Urothelium cell line (cell line): ENCODE measurements around the gene REEP5.
"Not testable (repeated sequence)": the region's sequence is repeated elsewhere in the genome, so short reads cannot be mapped to it uniquely, and the experiment has no call there.

Experiments used
- DNase-seq: peaks from one replicate; pipeline ENCODE4 v3.0.0; 2011; ENCODE audit warnings: low spot score, mixed read lengths
- FAIRE-seq: peaks from 2 replicates; lab custom pipeline; 2011; peaks lifted over from hg19 to GRCh38; lab: Jason Lieb, UNC

The REEP5 gene

GRCh38 chr5:112892776-112893175, 29.3 kb downstream of the REEP5 start:
- no peak for DNase-seq
- FAIRE-seq = no peak

GRCh38 chr5:112892066-112892465, 30.0 kb downstream of the REEP5 start:
- FAIRE-seq = not testable (repeated sequence)

DNA sequence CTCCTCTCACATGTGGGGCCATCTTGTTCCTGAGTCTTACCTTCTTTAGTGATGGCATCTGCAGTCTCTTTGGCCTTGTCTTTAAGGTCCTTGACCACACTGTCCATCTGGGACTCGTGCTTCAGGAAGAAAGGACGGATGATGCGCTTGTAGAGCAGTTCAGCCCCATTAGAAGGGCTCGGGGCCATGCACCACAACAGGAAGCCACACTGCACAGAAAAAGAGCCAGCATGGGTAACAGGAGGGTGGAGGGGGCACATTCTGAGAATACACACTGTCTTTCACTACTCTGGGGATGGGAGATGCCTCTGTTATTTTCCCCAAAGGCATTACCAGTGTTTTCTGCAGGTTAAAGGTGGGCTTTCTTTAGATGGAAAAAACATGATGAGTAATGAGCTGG, 35.1 kb downstream of the REEP5 start:
- DNase-seq (no peak), FAIRE-seq (no peak)

More at GRCh38 chr5:112892066-112892465, 30.0 kb downstream of the REEP5 start:
- DNase-seq = not testable (repeated sequence)

DNA sequence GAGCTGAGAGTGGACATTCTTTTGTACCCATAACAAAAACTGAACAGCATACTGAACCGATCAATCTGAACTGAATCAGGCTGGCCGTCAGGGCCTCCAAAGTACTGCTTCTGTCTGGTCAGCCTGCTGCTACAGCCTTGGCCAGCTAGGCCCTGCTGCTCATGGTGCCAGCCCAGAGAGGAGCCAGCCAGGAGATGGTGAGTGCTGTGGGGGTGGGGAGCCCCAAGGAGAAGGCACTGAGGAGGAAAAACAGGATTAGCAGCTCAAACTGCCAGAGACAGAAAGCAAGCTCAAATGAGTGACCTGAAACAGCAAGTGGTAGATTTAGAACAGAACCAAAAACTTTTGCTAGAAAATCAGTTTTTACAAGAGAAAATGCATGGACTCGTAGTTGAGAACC, 37.0 kb downstream of the REEP5 start:
- no peak for FAIRE-seq
- DNase-seq = no peak

GRCh38 chr5:112883192-112883591, 38.8 kb downstream of the REEP5 start:
- FAIRE-seq = no peak

GRCh38 chr5:112880219-112880964, 41.6 kb downstream of the REEP5 start:
- DNase-seq (no peak), FAIRE-seq (no peak)

More at GRCh38 chr5:112883192-112883591, 38.8 kb downstream of the REEP5 start:
- DNase-seq = no peak

GRCh38 chr5:112878760-112879159, 43.3 kb downstream of the REEP5 start:
- FAIRE-seq = no peak

GRCh38 chr5:112878101-112878500, 43.9 kb downstream of the REEP5 start:
- DNase-seq = no peak
- no peak for FAIRE-seq

More at GRCh38 chr5:112878760-112879159, 43.3 kb downstream of the REEP5 start:
- peak; percentile 55 for DNase-seq

DNA sequence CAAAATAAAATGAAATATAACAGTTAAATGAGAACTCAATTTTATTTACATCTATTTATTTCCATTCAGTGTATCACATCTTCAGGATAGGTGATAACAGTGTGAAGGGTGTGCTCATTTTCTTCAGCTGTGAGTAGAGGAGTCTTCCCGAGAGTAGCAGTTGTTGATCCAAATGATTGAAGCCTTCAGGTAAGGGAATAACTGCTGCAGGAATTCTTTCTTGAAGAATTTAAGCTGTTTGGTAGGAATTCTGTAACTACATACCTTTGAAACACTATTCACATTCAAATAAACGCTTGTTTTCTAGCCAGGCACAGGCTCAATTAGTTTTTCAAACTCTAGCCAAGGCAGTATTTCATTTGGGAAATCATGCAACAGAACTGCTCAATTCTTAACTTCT, 45.7 kb downstream of the REEP5 start:
- no peak for FAIRE-seq

GRCh38 chr5:112870966-112871365, 51.1 kb downstream of the REEP5 start:
- DNase-seq (no peak), FAIRE-seq (no peak)

More for the DNA sequence above, 45.7 kb downstream of the REEP5 start:
- no peak for DNase-seq

GRCh38 chr5:112869948-112870347, 52.1 kb downstream of the REEP5 start:
- FAIRE-seq (no peak), DNase-seq (no peak)

GRCh38 chr5:112867411-112867810, 54.6 kb downstream of the REEP5 start:
- DNase-seq = no peak
- FAIRE-seq = no peak

DNA sequence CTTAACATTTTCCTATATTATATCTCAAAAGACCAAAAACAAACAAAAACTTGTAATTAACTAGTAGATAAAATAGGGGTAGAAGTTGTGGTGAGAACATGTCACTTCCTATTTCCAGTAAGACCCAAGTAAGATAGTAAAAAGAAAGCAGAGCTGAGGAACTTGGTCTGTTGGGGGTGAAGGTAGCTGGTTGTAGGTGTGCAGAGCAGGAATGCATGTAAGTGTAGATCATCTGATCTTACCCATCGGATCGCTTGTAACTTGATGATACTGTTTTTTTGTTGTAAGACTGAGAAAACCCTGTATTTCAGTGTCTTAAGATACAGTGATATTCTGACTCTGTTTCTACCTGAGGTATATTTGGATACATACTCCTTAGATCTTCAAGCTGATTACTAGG, 55.3 kb downstream of the REEP5 start:
- no peak for FAIRE-seq
- DNase-seq = no peak

DNA sequence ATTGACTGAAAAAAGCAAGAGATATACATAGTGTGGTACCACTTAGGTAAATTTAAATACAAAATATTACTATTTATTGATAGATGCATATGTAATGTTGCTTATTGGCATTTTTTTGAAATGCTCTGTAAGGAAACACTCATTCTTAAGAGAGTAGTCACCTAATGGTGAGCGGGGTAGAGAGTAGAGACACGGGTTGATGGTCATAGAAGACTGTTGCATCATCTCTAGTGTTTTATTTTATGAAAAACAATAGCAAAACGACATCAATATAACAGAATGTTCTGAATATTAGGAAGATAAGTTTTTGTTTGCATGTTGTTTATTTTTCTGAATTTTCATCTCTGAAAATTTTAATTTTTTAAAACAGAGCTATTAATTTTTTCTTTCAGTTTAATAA, 56.9 kb downstream of the REEP5 start:
- FAIRE-seq = no peak
- DNase-seq = no peak

GRCh38 chr5:112863549-112863948, 58.5 kb downstream of the REEP5 start:
- FAIRE-seq (no peak), DNase-seq (no peak)

DNA sequence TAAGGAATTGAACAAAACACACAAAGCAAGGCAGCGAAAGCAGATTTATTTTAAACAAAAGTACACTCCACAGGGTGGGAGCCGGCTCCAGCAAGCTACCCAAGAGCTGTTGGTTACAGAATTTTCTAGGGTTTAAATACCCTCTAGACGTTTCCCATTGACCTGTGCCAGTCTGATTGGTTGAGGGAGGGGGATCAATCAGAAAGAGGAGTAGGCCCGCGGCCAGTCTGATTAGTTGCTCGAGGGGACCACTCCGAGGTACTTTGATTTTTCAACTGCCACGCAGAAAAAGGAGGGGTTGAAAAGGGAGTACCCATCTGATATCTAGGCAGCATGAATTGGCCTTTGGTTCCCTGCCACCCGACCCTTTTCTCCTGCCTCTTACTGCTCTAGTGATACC, 59.9 kb downstream of the REEP5 start:
- FAIRE-seq (no peak), DNase-seq (no peak)

DNA sequence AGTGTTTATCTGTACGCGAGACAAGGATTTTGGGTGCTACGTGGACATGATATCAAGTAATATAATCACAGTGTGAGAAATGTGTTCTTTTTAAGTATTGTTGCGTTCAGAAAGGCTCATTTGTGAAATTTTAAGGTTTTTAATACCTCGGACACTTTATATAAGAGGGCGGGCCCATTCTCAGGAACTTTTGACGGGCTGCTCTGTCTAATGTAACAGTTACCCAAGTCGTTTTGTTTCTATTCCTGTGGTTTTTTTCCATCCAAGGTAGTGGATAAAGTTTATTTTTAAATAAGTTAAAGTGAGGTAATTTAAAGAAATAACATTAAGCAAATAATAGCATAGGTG, 60.4 kb downstream of the REEP5 start:
- FAIRE-seq (no peak), DNase-seq (no peak)

- DNase-seq = peak; percentile 98
- peak; percentile 13 for FAIRE-seq
Observed at GRCh38 chr5:112860929-112861637, 60.9 kb downstream of the REEP5 start, which contains the start of gene SRP19. TSS of gene SRP19 (plus strand) at chr5:112861287. CDS start at chr5:112861377, 90 bp downstream.

DNA sequence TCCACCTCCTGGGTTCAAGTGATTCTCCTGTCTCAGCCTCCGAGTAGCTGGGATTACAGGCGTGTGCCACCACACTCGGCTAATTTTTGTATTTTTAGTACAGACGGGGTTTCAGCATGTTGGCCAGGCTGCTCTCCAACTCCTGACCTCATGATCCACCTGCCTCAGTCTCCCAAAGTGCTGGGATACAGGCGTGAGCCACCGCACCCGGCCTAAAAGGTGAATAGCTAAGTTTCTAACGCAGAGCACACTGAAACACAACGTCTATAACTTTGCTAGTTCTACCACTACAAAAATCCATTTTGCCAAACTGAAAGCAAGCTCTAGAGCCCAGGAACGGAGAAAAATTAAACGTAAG, 61.5 kb downstream of the REEP5 start:
- not testable (repeated sequence) for FAIRE-seq, DNase-seq

DNA sequence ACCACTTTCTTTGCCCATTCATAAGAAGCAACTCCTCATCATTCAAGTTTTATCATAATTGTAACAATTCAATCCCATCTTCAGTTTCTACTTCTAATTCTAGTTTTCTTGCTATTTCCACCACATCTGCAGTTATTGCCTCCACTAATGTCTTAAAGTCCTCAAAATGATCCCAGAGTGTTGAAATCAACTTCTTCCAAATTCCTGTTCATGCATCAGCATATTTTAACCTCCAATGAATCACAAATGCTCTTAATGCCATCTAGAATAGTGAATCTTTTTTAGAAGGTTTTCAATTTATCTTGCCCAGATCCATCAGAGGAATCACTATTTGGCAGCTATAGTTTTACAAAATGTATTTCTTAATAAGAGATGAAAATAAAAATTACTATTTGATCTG, 64.2 kb downstream of the REEP5 start:
- FAIRE-seq = no peak

GRCh38 chr5:112854651-112855050, 67.4 kb downstream of the REEP5 start:
- FAIRE-seq = no peak

More for the DNA sequence above, 64.2 kb downstream of the REEP5 start:
- no peak for DNase-seq

DNA sequence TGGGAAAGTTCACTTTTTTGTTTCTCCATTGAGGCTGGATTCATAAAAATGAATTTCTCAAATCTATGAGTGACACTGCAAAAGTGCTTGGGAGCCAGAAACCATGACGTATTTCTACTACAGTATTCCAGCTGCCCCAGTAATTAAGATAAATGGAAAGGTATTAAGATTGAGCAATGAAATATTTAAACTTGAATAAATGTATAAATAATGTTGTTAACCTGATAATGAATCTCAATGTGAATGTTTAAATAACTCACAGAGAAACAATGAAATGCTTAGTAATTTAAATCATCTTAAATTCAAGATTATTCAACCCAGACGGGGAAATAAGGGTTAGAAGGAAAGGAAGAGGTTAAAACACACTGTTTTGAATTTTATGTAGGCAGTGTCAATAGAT, 72.1 kb downstream of the REEP5 start:
- DNase-seq = no peak
- FAIRE-seq = no peak

More at GRCh38 chr5:112854651-112855050, 67.4 kb downstream of the REEP5 start:
- no peak for DNase-seq
